Suprapubic skin (tissue), 4 donors: ENCODE results near the gene NPIPA3. TPM values are rescaled to one million over a fixed set of nuclear protein-coding genes. Genes with fewer than 3 reads are reported as not detected.
"Not testable (repeated sequence)": the region's sequence is repeated elsewhere in the genome, so short reads cannot be mapped to it uniquely, and the experiment has no call there.

Experiments
- DNase-seq, 2 donors: peaks; one replicate each; pipeline ENCODE4 v3.0.0-alpha.2; 2019; ENCODE audit warnings: low spot score in 2 of 2
- H3K27ac ChIP-seq: fragments of 200-600 bp; sonication (generic); one replicate; pipeline ENCODE4 v1.5.1; 2019
- H3K27me3 ChIP-seq: fragments of 200-600 bp; sonication (generic); one replicate; pipeline ENCODE4 v1.5.1; 2019
- H3K36me3 ChIP-seq: fragments of 200-600 bp; sonication (generic); one replicate; pipeline ENCODE4 v1.5.1; 2019
- H3K4me1 ChIP-seq: fragments of 200-600 bp; sonication (generic); one replicate; pipeline ENCODE4 v1.5.1; 2019
- H3K4me3 ChIP-seq: fragments of 200-600 bp; sonication (generic); one replicate; pipeline ENCODE4 v1.5.1; 2019; ENCODE audit warnings: mild to moderate bottlenecking
- H3K9me3 ChIP-seq: fragments of 200-600 bp; sonication (generic); one replicate; pipeline ENCODE4 v1.5.1; 2019
- CTCF ChIP-seq, 2 donors: fragments of 200-600 bp in 1 of 2; fragments of 450-650 bp in 1 of 2; sonication (generic) in 1 of 2; IDR thresholded peaks; one replicate each; pipeline ENCODE4 v1.5.1; 2016 to 2019; ENCODE audit warnings: antibody characterized with exemption in 2 of 2, mild to moderate bottlenecking in 1 of 2, moderate library complexity in 1 of 2
- EP300 ChIP-seq: sonication (generic); formaldehyde crosslinking; IDR thresholded peaks from one replicate; pipeline ENCODE4 v1.6.1; 2017; ENCODE audit warnings: antibody characterized with exemption
- POLR2A ChIP-seq, 2 donors: fragments of 450-650 bp; IDR thresholded peaks; one replicate each; pipeline ENCODE4 v1.6.1; 2017; ENCODE audit warnings: antibody characterized with exemption in 2 of 2, mild to moderate bottlenecking in 2 of 2, moderate library complexity in 2 of 2
- POLR2AphosphoS5 ChIP-seq, 3 donors: sonication (generic); formaldehyde crosslinking; IDR thresholded peaks; one replicate each; pipeline ENCODE4 v1.6.1; 2017; ENCODE audit warnings: antibody characterized with exemption in 3 of 3
- whole genome bisulfite sequencing: methylation state at CpG from one replicate; pipeline ENCODE4 v1.1.5; 2018; 5-methylcytosine and 5-hydroxymethylcytosine counted together
- total RNA-seq, 4 donors: library from RNA; depleted of rRNA; stranded (reverse); fragments of >200 nt; gene quantifications; one replicate each; pipeline ENCODE4 v1.1.0, GENCODE V29; 2016

Gene NPIPA3
- total RNA-seq, 4 donors from 2014 or later: 1.9 to 2.3 TPM; not detected in 2

DNA sequence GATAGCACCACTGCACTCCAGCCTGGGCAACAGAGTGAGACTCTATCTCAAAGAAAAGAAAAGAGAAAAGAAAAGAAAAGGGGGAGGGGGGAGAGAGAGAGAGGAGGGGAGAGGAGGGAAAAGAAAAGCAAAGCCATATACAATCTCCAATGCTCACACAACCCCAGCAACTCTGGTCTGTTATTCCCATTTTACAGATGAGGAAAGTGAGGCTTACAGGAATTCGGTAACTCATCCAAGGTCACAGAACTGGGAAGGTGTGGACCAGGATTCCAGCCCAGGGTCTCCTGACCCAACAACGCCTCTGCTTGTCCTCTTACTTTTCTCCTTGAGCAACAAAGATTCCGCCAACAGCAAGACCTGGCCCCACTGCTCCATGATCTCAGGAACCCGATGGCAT is 22.1 kb upstream of the NPIPA3 start:
- Histone ChIP-seq H3K4me3 (no peak overlapping the region), H3K27ac (no peak overlapping the region), H3K9me3 (no peaks in the 10 kb centered on the region), H3K4me1 (no peaks in the 10 kb centered on the region), H3K27me3 (no peaks in the 10 kb centered on the region), H3K36me3 (no peaks in the 10 kb centered on the region)
- WGBS: 93% methylated on average over 4 of the region's 4 CpGs
- no peak for DNase-seq
- TF ChIP-seq EP300 (no peak), POLR2A (IDR thresholded peaks at IDR 0.05) (no peak), CTCF (IDR thresholded peaks at IDR 0.05) (no peak), POLR2AphosphoS5 (IDR thresholded peaks at IDR 0.05) (no peak)

GRCh38 chr16:14682121-14682520 is 21.1 kb upstream of the NPIPA3 start:
- Histone ChIP-seq H3K36me3 (no peaks in the 10 kb centered on the region), H3K27ac (no peak overlapping the region), H3K4me1 (no peaks in the 10 kb centered on the region), H3K4me3 (no peak overlapping the region), H3K9me3 (no peaks in the 10 kb centered on the region), H3K27me3 (no peaks in the 10 kb centered on the region)
- no peak for DNase-seq
- no peak for TF ChIP-seq EP300
- TF ChIP-seq CTCF (IDR thresholded peaks at IDR 0.05): no peak
- TF ChIP-seq POLR2AphosphoS5 (IDR thresholded peaks at IDR 0.05): no peak
- TF ChIP-seq POLR2A (IDR thresholded peaks at IDR 0.05): no peak
- WGBS: 76% methylated on average over 8 of the region's 8 CpGs

- 82% methylated on average over 15 of the region's 15 CpGs for WGBS
- H3K4me1 ChIP-seq, H3K4me3 ChIP-seq, H3K27me3 ChIP-seq, H3K27ac ChIP-seq, DNase-seq, H3K36me3 ChIP-seq, H3K9me3 ChIP-seq: not testable (repeated sequence)
These were observed 17.1 kb upstream of the NPIPA3 start for GRCh38 chr16:14685870-14686793.

- H3K27ac ChIP-seq, DNase-seq, H3K4me1 ChIP-seq, H3K27me3 ChIP-seq, H3K36me3 ChIP-seq, H3K4me3 ChIP-seq, H3K9me3 ChIP-seq: not testable (repeated sequence)
- WGBS: no CpG with 5 or more reads among the region's 28 CpGs
These were observed 9.1 kb upstream of the NPIPA3 start, which contains the start of gene PLA2G10 for GRCh38 chr16:14694129-14694528. TSS of gene PLA2G10 (minus strand) at chr16:14694308. CDS start at chr16:14694229, 79 bp downstream.

DNA sequence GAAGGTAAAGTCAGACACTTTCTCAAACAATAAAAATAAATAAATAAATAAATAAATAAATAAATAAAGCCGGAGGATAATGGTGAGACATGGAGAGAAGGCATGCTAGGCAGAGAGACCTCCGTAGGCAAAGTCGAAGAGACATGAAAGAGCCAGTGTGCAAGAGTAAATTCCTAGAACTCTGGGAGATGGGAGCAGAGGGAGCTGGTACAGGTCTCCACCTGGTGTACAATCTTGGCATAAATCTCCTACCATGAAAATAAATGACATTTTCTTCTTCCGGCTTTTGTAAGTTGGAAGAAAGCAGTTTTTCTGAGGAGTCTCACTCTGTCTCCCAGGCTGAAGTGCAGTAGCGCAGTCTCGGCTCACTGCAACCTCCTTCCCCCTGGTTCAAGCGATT is 1.4 kb upstream of the NPIPA3 start:
- DNase-seq, H3K27me3 ChIP-seq, H3K36me3 ChIP-seq, H3K9me3 ChIP-seq, H3K27ac ChIP-seq, H3K4me1 ChIP-seq, H3K4me3 ChIP-seq: not testable (repeated sequence)
- no CpG with 5 or more reads among the region's 7 CpGs for WGBS

DNA sequence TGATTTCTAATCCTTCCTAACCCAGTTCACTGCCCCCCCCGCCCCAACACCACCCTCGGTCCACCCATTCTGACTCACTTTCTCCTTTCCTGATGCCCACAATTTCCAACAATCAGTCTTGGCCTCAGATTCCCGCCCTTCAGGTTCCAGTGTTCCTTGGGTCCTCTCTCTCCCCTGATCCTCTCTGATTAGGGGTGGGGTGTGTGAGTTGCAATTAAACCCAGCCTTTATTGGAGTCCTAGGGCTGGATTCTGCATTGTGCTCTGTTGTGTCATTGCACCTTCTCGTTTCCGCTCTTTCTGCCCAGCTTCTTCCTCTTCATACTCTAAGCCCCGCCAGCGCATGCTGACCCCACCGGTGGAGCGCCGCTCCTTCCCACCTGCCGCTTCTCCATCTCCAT is 539 bp upstream of the NPIPA3 start:
- H3K4me1 ChIP-seq, H3K27ac ChIP-seq, H3K4me3 ChIP-seq, DNase-seq, H3K27me3 ChIP-seq, H3K36me3 ChIP-seq, H3K9me3 ChIP-seq: not testable (repeated sequence)
- no CpG with 5 or more reads among the region's 11 CpGs for whole genome bisulfite sequencing

DNA sequence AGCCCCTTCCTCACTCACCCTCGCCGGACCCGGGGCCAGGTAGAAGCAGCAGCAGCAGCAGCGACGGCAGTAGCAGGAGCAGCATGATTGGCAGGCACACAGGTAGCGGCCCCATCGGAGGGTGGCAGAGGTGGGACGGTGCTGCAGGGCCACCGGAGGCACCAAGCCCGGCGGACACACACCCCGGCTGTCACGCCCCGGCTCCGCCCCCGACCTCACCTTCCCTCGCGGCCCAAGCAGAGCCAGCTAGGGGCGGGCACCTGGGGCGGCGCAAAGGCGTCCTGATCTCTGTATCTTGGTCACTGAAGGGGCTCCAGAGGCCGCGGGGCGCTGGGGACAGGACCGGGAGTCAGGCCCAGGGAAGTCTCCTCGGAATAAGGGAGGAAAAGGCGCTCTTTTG is 30.0 kb downstream of the NPIPA3 start:
- H3K27ac ChIP-seq, DNase-seq, H3K4me1 ChIP-seq, H3K27me3 ChIP-seq, H3K9me3 ChIP-seq, H3K4me3 ChIP-seq, H3K36me3 ChIP-seq: not testable (repeated sequence)
- WGBS: no CpG with 5 or more reads among the region's 28 CpGs

GRCh38 chr16:14740832-14741385 is 37.7 kb downstream of the NPIPA3 start:
- not testable (repeated sequence) for H3K4me3 ChIP-seq, H3K36me3 ChIP-seq, H3K27me3 ChIP-seq, H3K9me3 ChIP-seq, H3K4me1 ChIP-seq, H3K27ac ChIP-seq, DNase-seq
- WGBS: 60% methylated on average over 1 of the region's 10 CpGs

DNA sequence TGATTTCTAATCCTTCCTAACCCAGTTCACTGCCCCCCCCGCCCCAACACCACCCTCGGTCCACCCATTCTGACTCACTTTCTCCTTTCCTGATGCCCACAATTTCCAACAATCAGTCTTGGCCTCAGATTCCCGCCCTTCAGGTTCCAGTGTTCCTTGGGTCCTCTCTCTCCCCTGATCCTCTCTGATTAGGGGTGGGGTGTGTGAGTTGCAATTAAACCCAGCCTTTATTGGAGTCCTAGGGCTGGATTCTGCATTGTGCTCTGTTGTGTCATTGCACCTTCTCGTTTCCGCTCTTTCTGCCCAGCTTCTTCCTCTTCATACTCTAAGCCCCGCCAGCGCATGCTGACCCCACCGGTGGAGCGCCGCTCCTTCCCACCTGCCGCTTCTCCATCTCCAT is 38.6 kb downstream of the NPIPA3 start:
- not testable (repeated sequence) for H3K27me3 ChIP-seq, H3K27ac ChIP-seq, H3K36me3 ChIP-seq, H3K4me1 ChIP-seq, H3K9me3 ChIP-seq, H3K4me3 ChIP-seq, DNase-seq
- no CpG with 5 or more reads among the region's 11 CpGs for WGBS

- H3K4me3 ChIP-seq, H3K4me1 ChIP-seq, DNase-seq, H3K27me3 ChIP-seq, H3K9me3 ChIP-seq, H3K36me3 ChIP-seq, H3K27ac ChIP-seq: not testable (repeated sequence)
- no CpG with 5 or more reads among the region's 73 CpGs for WGBS
These were observed 39.3 kb downstream of the NPIPA3 start, which contains the start of gene NPIPA2 for GRCh38 chr16:14742273-14743128. TSS of gene NPIPA2 (plus strand) at chr16:14742533. CDS start at chr16:14748066, 5,533 bp downstream.

- no CpG with 5 or more reads among the region's 2 CpGs for WGBS
- H3K4me1 ChIP-seq, H3K27ac ChIP-seq, H3K9me3 ChIP-seq, DNase-seq, H3K36me3 ChIP-seq, H3K4me3 ChIP-seq, H3K27me3 ChIP-seq: not testable (repeated sequence)
These were observed 70.4 kb downstream of the NPIPA3 start for GRCh38 chr16:14773654-14774053.
